ENCODE results near the gene MINAR2. TPM values are rescaled to one million over a fixed set of nuclear protein-coding genes. Genes with fewer than 3 reads are reported as not detected.

The MINAR2 gene
- total RNA-seq = under 1 TPM in 2 of 4 donors, not detected in 2; 0.07 to 0.30 TPM

DNA sequence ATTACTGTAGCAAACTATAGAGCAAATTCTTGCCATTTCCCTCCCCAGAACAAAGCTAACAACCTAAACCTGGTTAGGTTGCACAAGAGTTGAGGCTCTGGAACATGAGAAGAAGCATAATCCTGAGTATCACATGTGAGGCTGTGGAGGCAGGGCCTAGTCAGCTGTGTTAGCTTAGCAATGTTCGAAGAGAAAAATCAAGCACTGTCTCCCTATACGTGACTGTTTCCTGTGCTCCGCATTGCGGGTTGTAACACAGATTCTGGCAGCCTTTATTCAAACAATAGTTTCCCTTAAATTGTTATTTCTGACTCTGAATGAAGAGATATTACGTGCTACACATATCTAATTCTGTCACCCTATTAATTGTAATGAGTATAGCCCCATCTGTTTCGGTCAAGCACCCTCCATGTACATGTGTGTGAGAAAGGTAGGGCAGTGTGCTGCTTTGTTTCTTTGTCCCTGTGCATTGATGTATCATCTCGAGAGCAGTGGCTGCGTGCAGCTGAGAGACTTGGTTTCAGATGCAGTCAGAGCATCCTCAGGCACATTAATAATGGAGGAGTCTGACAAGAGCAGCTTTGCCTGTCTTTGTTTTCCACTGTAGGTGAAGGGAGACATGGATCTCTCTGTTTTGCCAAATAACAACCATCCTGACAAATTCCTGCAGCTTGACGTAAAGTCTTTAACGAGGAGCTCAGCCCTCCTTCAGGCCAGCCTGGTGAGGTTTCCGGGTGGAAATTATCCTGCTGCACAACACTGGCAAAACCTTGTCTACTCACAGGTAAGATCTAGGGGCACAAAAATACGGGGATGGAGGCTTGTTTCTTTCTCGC is at the start of gene MINAR2:
MINAR2 (plus strand) TSS at position 523 of the 836 bp plus-strand sequence; CDS start at position 620, 97 bp downstream.
- H3K27ac ChIP-seq = no peak within 1 kb of the TSS
- TF ChIP-seq, protein P1, sequence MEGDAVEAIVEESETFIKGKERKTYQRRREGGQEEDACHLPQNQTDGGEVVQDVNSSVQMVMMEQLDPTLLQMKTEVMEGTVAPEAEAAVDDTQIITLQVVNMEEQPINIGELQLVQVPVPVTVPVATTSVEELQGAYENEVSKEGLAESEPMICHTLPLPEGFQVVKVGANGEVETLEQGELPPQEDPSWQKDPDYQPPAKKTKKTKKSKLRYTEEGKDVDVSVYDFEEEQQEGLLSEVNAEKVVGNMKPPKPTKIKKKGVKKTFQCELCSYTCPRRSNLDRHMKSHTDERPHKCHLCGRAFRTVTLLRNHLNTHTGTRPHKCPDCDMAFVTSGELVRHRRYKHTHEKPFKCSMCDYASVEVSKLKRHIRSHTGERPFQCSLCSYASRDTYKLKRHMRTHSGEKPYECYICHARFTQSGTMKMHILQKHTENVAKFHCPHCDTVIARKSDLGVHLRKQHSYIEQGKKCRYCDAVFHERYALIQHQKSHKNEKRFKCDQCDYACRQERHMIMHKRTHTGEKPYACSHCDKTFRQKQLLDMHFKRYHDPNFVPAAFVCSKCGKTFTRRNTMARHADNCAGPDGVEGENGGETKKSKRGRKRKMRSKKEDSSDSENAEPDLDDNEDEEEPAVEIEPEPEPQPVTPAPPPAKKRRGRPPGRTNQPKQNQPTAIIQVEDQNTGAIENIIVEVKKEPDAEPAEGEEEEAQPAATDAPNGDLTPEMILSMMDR (IDR thresholded peaks at IDR 0.05) = no peak
- no peak for TF ChIP-seq POLR2A (IDR thresholded peaks at IDR 0.05)
- DNase-seq = no peak
- no peaks in the 10 kb centered on the region for H3K36me3 ChIP-seq
- no peak within 1 kb of the TSS for H3K4me3 ChIP-seq
- no peaks in the 10 kb centered on the region for H3K27me3 ChIP-seq
- no peaks in the 10 kb centered on the region for H3K4me1 ChIP-seq
- H3K9me3 ChIP-seq = no peaks in the 10 kb centered on the region
- intact Hi-C loops (cut with DNase I; ENCODE audit: low total_unique reads) = no loop called here

DNA sequence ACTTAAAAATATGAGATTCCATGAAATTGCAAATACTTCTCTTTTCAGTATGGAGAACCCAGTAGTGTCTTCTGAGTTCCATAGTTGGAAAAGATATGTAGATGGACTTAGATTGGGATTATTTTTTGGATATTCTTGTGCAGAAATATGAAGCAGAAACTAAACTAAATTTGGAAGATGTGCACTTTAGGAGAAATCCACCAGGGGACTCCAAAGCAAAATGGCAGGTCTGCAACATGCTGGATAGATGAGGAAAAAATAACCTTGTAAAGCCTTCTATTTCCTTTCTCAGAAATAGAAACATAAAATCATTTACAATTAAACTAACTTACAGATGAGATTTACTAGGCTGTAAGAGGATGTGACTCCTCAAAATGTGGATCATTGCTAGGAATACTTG is 49.2 kb upstream of the MINAR2 start:
- TF ChIP-seq, protein P1 (IDR thresholded peaks at IDR 0.05) = no peak
- TF ChIP-seq POLR2A (IDR thresholded peaks at IDR 0.05) = no peak
- Histone ChIP-seq H3K27me3 (no peaks in the 10 kb centered on the region), H3K9me3 (no peaks in the 10 kb centered on the region), H3K27ac (no peak overlapping the region), H3K36me3 (no peaks in the 10 kb centered on the region), H3K4me3 (no peak overlapping the region), H3K4me1 (no peaks in the 10 kb centered on the region)
- intact Hi-C loops (cut with DNase I; ENCODE audit: low total_unique reads) = no loop called here
- DNase-seq = no peak

GRCh38 chr5:129716235-129716634 is 31.7 kb upstream of the MINAR2 start:
- no peaks in the 10 kb centered on the region for H3K4me1 ChIP-seq
- intact Hi-C loops (cut with DNase I; ENCODE audit: low total_unique reads) = no loop called here
- no peaks in the 10 kb centered on the region for H3K9me3 ChIP-seq
- no peaks in the 10 kb centered on the region for H3K36me3 ChIP-seq
- no peaks in the 10 kb centered on the region for H3K27me3 ChIP-seq
- no peak overlapping the region for H3K4me3 ChIP-seq
- no peak overlapping the region for H3K27ac ChIP-seq
- no peak for DNase-seq
- TF ChIP-seq POLR2A (IDR thresholded peaks at IDR 0.05) = no peak
- TF ChIP-seq, protein P1 (IDR thresholded peaks at IDR 0.05) = no peak

GRCh38 chr5:129716651-129717050 is 31.2 kb upstream of the MINAR2 start:
- no peaks in the 10 kb centered on the region for H3K36me3 ChIP-seq
- H3K4me3 ChIP-seq = no peak overlapping the region
- TF ChIP-seq, protein P1 (IDR thresholded peaks at IDR 0.05) = no peak
- TF ChIP-seq POLR2A (IDR thresholded peaks at IDR 0.05) = no peak
- H3K9me3 ChIP-seq = no peaks in the 10 kb centered on the region
- no peak overlapping the region for H3K27ac ChIP-seq
- H3K27me3 ChIP-seq = no peaks in the 10 kb centered on the region
- no peak for DNase-seq
- no peaks in the 10 kb centered on the region for H3K4me1 ChIP-seq
- intact Hi-C loops (cut with DNase I; ENCODE audit: low total_unique reads) = no loop called here

DNA sequence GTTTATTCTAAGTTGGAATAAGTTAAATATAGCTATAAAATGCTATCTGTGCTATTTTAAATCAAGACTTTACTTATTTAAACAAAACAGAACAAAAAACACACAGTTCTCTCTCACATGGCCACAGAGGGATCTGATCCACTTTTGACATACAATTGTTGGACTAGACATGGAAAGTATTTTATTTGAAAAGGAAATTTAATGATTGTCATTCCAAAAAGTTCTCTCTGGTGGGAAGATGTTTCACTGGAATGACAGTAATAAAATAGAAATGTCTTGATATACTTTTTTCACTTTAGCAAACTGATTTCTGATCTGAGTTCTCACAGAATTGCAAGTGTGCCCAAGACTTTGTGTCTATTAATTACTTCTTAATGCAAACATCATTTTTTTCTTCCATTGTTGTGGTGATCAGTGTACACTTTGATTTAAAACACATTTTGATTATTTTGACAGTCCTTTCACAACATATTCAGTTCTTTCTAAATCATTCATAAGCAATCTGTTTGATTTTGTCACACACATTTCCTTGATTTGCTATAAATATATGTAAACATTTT is 30.1 kb upstream of the MINAR2 start:
- H3K27me3 ChIP-seq = no peaks in the 10 kb centered on the region
- H3K4me3 ChIP-seq = no peak overlapping the region
- H3K36me3 ChIP-seq = no peaks in the 10 kb centered on the region
- H3K4me1 ChIP-seq = no peaks in the 10 kb centered on the region
- DNase-seq = no peak
- no peaks in the 10 kb centered on the region for H3K9me3 ChIP-seq
- intact Hi-C loops (cut with DNase I; ENCODE audit: low total_unique reads) = no loop called here
- H3K27ac ChIP-seq = no peak overlapping the region
- TF ChIP-seq POLR2A (IDR thresholded peaks at IDR 0.05) = no peak
- TF ChIP-seq, protein P1 (IDR thresholded peaks at IDR 0.05) = no peak
